GM21825 (cell line): ENCODE data around the gene C1orf146.
"Not testable (repeated sequence)": the region's sequence is repeated elsewhere in the genome, so short reads cannot be mapped to it uniquely, and the experiment has no call there.

Experiments
- ATAC-seq: cut with Tn5 transposase; IDR thresholded peaks from one replicate; pipeline ENCODE4 v1.9.1; 2021; ENCODE audit warnings: mild to moderate bottlenecking, moderate library complexity; ENCODE audit not compliant: unreplicated experiment

Gene C1orf146

GRCh38 chr1:92217721-92218120, at the start of gene C1orf146:
Gene C1orf146 (plus strand): TSS chr1:92217915. CDS start chr1:92231421, 13,506 bp downstream.
- ATAC-seq: no peak

- no peak for ATAC-seq
Observed at GRCh38 chr1:92168657-92169056, 49.1 kb upstream of the C1orf146 start.

GRCh38 chr1:92169214-92170005, 48.3 kb upstream of the C1orf146 start:
- no peak for ATAC-seq

GRCh38 chr1:92184632-92185031, 33.1 kb upstream of the C1orf146 start:
- ATAC-seq: no peak

- no peak for ATAC-seq
Observed at GRCh38 chr1:92186081-92186480, 31.6 kb upstream of the C1orf146 start.

- ATAC-seq: no peak
Observed at GRCh38 chr1:92188436-92189255, 29.1 kb upstream of the C1orf146 start.

GRCh38 chr1:92191726-92192125, 26.0 kb upstream of the C1orf146 start:
- no peak for ATAC-seq

- ATAC-seq: no peak
Observed at GRCh38 chr1:92192246-92192645, 25.5 kb upstream of the C1orf146 start.

GRCh38 chr1:92194511-92194910, 23.2 kb upstream of the C1orf146 start:
- ATAC-seq: no peak

- no peak for ATAC-seq
Observed at GRCh38 chr1:92201973-92202372, 15.7 kb upstream of the C1orf146 start.

GRCh38 chr1:92203105-92203504, 14.6 kb upstream of the C1orf146 start:
- no peak for ATAC-seq

GRCh38 chr1:92210701-92211100, 7.0 kb upstream of the C1orf146 start:
- no peak for ATAC-seq

GRCh38 chr1:92211166-92211565, 6.5 kb upstream of the C1orf146 start:
- ATAC-seq: no peak

- no peak for ATAC-seq
Observed at GRCh38 chr1:92218559-92218958, 844 bp downstream of the C1orf146 start.

- ATAC-seq: no peak
Observed at GRCh38 chr1:92219028-92219427, 1.3 kb downstream of the C1orf146 start.

GRCh38 chr1:92228401-92228800, 10.7 kb downstream of the C1orf146 start:
- ATAC-seq: no peak

- no peak for ATAC-seq
Observed at GRCh38 chr1:92230736-92231135, 13.0 kb downstream of the C1orf146 start.

- ATAC-seq: no peak
Observed at GRCh38 chr1:92240034-92240433, 22.3 kb downstream of the C1orf146 start.

GRCh38 chr1:92244376-92244775, 26.7 kb downstream of the C1orf146 start:
- no peak for ATAC-seq

- not testable (repeated sequence) for ATAC-seq
Observed at GRCh38 chr1:92254714-92255113, 37.0 kb downstream of the C1orf146 start.

GRCh38 chr1:92259350-92259749, 41.6 kb downstream of the C1orf146 start:
- ATAC-seq: no peak

GRCh38 chr1:92262516-92262915, 44.8 kb downstream of the C1orf146 start:
- no peak for ATAC-seq
